GM21825 (cell line): ENCODE measurements around the gene SAMD14.

Experiments
- ATAC-seq: cut with Tn5 transposase; IDR thresholded peaks from one replicate; pipeline ENCODE4 v1.9.1; 2021; ENCODE audit warnings: mild to moderate bottlenecking, moderate library complexity; ENCODE audit not compliant: unreplicated experiment

The SAMD14 gene

DNA sequence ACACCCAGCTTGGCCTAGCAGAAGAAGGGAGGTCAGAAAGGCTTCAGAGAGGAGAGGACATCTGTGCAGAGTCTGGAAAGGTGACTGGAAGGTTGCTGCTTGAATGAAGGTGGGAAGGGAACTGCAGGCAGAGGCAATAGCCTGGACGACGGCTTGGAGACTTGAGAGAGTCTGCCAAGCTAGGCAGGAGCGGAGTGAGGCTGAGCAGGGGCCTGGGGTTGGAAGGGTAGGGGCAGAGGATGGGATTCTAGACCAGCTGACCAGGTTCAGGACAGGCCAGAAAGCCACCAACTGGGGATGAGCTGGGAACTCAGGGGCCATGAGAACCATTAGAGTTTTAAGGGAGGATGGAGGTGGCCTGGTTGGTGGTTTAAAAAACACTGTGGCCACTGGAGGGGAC, 35.5 kb upstream of the SAMD14 start:
- ATAC-seq: no peak

DNA sequence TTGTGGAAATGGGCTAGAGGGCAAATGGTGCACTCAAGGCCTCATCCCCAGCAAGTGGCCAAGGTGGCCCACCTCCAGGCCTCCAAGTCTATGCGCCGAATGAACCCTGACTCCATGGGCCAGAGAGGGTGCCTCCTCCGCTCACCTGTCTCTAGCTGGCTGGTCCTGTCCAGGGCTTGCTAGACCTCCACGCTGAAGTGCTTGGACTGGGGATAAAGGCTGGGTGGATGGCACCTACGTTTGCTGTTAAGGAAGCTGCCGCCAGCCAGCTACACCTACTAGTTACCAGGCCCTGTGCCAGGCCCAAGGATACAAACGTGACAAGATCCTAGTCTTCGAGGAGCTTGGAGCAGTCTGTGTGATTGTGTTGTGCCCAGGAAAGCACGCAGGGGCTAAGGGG, 35.1 kb upstream of the SAMD14 start:
- ATAC-seq: no peak

GRCh38 chr17:50164697-50164988, 34.7 kb upstream of the SAMD14 start:
- no peak for ATAC-seq

DNA sequence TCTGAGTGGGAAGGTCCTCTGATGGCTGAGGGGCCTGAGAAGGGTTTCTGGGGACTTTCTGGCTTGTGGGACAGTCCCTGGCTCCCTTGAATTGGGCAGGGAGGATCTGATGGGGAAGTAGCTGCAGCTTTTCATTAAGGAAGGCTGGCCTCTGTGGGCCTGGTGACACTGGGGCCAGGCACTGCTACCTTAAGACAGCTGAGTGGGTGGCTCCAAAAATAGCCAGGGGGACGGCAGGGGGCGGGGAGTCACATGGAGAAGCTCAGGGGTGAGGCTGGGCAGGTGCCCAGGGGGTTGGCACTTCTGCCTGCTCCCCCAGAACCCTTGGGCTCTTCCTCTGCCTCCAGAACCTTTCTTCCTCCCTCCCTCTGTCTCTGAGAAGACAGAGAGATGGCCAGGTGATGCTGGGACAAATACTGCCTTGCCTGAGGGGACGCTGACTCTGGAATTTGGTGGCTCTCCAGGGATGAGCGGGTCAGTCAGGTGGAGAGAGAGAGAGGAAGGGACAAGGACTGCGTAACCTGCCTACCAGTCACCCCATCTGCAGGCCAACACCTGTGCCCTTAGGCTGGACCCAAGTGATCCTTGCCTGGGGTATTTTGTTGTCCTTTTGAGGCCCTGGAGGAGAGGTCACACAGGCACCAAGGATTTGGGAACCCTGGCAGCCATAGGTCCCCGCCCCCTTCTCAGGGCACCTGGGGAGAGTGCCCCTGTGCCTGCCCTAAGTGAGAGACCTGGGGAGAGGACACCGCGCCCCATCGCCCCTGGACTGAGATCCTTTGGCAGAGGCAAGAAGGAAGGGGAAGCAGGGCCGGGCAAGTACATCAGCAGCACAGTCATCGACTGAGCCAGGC, 34.1 kb upstream of the SAMD14 start:
- peak; percentile 38 for ATAC-seq

- ATAC-seq: no peak
These were observed 32.7 kb upstream of the SAMD14 start for GRCh38 chr17:50162466-50163254.

DNA sequence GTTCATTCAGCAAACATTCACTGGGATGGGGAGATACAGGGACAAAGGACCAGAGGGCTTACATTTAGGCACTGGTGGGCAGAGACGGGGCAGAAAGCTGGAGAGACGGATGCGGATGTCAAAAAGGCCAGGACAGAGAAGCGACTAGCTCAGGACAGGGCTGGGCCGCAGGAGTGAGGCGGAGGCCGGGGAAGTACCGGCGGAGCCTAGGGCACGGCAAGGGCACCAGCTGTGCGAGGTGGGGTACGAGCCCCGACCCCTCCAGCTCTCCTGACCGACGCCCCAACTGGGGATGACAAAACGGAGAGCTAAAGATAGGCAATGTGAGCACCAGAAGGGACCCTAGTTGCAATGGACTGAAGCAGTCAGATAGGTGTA, 31.9 kb upstream of the SAMD14 start:
- no peak for ATAC-seq

DNA sequence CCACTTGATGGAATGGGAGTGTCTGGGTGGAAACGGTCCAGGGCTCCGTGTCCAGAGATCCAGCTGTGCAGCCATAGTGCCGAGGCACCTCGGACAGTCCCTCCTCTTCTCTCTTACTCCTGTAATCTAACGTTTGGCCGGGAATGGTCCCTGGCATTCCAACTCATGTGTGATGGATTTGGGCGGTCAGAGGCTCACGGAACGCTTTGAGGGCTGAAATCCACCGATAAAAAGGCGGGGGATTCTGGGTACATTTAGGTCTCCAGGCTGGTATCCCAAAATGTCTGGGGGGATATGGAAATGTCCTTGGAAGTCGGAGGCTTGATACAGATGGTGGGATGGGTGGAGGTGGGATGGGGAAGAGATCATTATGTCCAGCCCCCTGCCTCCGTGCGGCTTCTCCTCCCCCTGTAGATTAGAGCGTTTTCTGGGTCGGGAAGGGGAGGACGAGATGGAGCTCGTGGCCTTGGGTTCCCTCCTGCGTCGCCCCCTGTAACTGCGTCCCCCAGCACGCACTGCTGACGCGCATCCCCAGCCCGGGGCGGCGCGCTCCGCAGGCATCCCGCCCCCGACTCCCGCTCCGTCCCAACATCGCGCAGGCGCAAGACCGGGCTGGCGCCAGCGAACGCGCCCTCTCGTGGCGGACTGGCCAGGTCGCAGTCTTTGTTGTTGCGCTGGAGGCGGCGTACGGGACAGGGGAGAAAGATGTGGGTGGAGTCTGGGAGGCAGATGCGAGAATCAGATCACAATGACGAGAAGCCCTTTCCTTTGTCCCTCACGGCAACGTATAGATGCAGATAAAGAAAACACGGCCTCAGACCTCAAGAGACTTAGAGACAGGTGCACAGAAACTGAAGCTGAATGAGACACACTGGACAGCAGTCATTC, 31.3 kb upstream of the SAMD14 start:
- ATAC-seq: peak; percentile 78

DNA sequence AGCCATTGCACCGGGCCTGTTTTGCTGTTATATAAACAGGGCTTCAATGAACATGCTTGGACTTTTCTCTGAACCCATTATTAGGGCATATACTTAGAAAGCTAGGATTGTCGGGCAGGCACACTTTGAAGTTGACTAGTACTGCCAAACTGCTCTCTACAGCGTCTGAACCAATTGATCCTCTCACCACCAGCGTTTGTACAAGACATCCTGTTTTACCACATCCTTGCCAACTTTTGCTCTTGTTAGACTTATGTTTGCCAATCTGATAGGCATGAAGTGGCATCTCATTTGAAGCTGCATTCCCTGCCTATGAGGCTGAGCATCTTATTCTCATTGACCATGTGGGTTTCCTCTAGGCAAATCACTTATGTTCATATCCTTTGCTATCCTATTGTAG, 27.9 kb upstream of the SAMD14 start:
- ATAC-seq: no peak

GRCh38 chr17:50155115-50155819, 25.3 kb upstream of the SAMD14 start:
- no peak for ATAC-seq

- ATAC-seq: no peak
These were observed 24.6 kb upstream of the SAMD14 start for GRCh38 chr17:50154604-50155003.

- ATAC-seq: no peak
These were observed 24.0 kb upstream of the SAMD14 start for GRCh38 chr17:50153650-50154575.

GRCh38 chr17:50152736-50153135, 22.8 kb upstream of the SAMD14 start:
- ATAC-seq: no peak

DNA sequence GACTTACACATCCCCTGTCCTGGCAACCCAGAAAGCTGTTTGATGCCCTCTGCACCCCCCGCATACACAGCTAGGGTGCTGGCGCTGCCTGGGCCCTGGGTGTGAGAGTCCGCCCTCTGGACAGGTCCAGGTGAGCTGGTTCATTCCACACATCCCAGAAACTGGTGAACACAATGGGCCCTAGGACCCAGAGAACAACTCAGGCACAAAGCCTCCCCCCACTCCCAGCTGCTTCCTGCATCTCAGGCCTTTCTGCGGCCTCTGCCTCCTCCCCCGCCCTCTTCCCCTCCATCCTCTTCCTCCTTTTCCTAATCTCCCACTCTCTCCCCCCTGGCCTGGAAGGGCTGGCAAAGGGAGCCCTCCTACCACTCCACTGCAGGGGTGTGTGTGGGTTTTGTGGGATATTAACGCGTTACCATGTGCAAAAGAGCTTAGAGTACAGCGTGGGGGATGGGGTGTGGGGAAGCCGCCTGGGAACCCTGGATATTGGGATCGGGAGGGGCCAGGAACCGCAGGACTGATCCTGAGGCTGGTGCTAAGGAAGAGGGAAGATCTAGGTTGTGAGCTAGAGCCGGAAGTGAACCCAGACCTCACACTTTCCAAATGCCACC, 22.1 kb upstream of the SAMD14 start:
- ATAC-seq: peak; percentile 23

- ATAC-seq: peak; percentile 32
These were observed 21.3 kb upstream of the SAMD14 start for GRCh38 chr17:50151041-50151936.

GRCh38 chr17:50150354-50151040, 20.5 kb upstream of the SAMD14 start, which contains the start of gene PPP1R9B:
TSS of gene PPP1R9B (minus strand) at chr17:50150677. CDS start at chr17:50150513, 164 bp downstream.
- no peak for ATAC-seq

- ATAC-seq: no peak
These were observed 19.7 kb upstream of the SAMD14 start for GRCh38 chr17:50149417-50150353.

DNA sequence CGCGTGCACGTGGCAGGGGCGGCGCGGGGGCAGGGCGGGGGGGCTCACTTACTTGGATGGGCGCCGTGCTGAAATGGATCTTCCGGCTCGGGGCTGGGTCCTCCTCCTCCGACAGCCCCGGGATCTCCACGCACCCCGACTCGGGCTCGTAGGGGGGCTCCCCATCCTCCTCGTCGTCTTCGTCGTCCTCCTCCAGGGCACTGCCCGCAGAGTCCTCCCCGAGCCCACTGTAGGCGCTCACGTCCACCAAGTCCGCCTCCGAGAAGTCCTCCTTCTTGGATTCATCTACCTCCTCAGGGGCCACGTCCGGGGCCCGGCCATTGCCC, 19.1 kb upstream of the SAMD14 start:
- ATAC-seq: no peak
